ENCODE data around the gene PLEKHG5.
"Not testable (repeated sequence)": the region's sequence is repeated elsewhere in the genome, so short reads cannot be mapped to it uniquely, and the experiment has no call there.

The PLEKHG5 gene

GRCh38 chr1:6447016-6447817, 44.2 kb downstream of the PLEKHG5 start:
- DNase-seq (ENCODE audit: insufficient read length, low spot score) (no peak), FAIRE-seq (no peak)
- TF ChIP-seq CTCF (IDR thresholded peaks at IDR 0.05; ENCODE audit: insufficient read depth, missing control alignments), result no peak

- no peak for FAIRE-seq
- TF ChIP-seq CTCF (IDR thresholded peaks at IDR 0.05; ENCODE audit: insufficient read depth, missing control alignments), result no peak
- DNase-seq (ENCODE audit: insufficient read length, low spot score), result no peak
These were observed 44.8 kb downstream of the PLEKHG5 start for GRCh38 chr1:6446665-6447015.

- not testable (repeated sequence) for FAIRE-seq
These were observed 45.5 kb downstream of the PLEKHG5 start for GRCh38 chr1:6445929-6446328.

GRCh38 chr1:6445062-6445763, 46.3 kb downstream of the PLEKHG5 start:
- FAIRE-seq (no peak), DNase-seq (ENCODE audit: insufficient read length, low spot score) (no peak)
- peak; percentile 26 for TF ChIP-seq CTCF (IDR thresholded peaks at IDR 0.05; ENCODE audit: insufficient read depth, missing control alignments)

More at GRCh38 chr1:6445929-6446328, 45.5 kb downstream of the PLEKHG5 start:
- not testable (repeated sequence) for DNase-seq (ENCODE audit: insufficient read length, low spot score)

- no peak for FAIRE-seq
- DNase-seq (ENCODE audit: insufficient read length, low spot score), result no peak
- TF ChIP-seq CTCF (IDR thresholded peaks at IDR 0.05; ENCODE audit: insufficient read depth, missing control alignments), result no peak
These were observed 47.1 kb downstream of the PLEKHG5 start for GRCh38 chr1:6444377-6444776.

GRCh38 chr1:6443339-6444115, 47.9 kb downstream of the PLEKHG5 start:
- no peak for DNase-seq (ENCODE audit: insufficient read length, low spot score)
- TF ChIP-seq CTCF (IDR thresholded peaks at IDR 0.05; ENCODE audit: insufficient read depth, missing control alignments), result no peak
- no peak for FAIRE-seq

GRCh38 chr1:6441586-6441985, 49.9 kb downstream of the PLEKHG5 start:
- no peak for TF ChIP-seq CTCF (IDR thresholded peaks at IDR 0.05; ENCODE audit: insufficient read depth, missing control alignments)
- DNase-seq (ENCODE audit: insufficient read length, low spot score) (no peak), FAIRE-seq (no peak)
